WTC11 (cell line): ENCODE measurements around the gene PDPK1. TPM values are rescaled to one million over a fixed set of nuclear protein-coding genes. Genes with fewer than 3 reads are reported as not detected.
A peak's percentile ranks its signal among the peaks of the same experiment; 100 is the strongest.

Experiments
- CBFB ChIP-seq: sonication (generic); formaldehyde crosslinking; IDR thresholded peaks from 2 replicates; pipeline ENCODE4 v1.8.1; 2022; ENCODE audit warnings: mild to moderate bottlenecking, low read depth, missing genetic modification reagents
- ELF4 ChIP-seq: sonication (generic); formaldehyde crosslinking; IDR thresholded peaks from 2 replicates; pipeline ENCODE4 v1.8.1; 2022; ENCODE audit warnings: low read depth, mild to moderate bottlenecking, moderate library complexity, missing genetic modification reagents
- ETV6 ChIP-seq: sonication (generic); formaldehyde crosslinking; IDR thresholded peaks from 2 replicates; pipeline ENCODE4 v1.8.1; 2022; ENCODE audit warnings: mild to moderate bottlenecking, missing genetic modification reagents
- FOXK1 ChIP-seq: sonication (generic); formaldehyde crosslinking; IDR thresholded peaks from 2 replicates; pipeline ENCODE4 v1.8.0; 2022; ENCODE audit warnings: mild to moderate bottlenecking, moderate library complexity, missing genetic modification reagents
- FOXP1 ChIP-seq: sonication (generic); formaldehyde crosslinking; IDR thresholded peaks from 2 replicates; pipeline ENCODE4 v1.8.0; 2022; ENCODE audit warnings: missing genetic modification reagents, mild to moderate bottlenecking, moderate library complexity, borderline replicate concordance
- NFATC4 ChIP-seq: fragments of 250-450 bp; sonication (Bioruptor Pico); IDR thresholded peaks from 2 replicates; pipeline ENCODE4 v1.9.0; 2021; ENCODE audit warnings: mild to moderate bottlenecking
- NR3C1 ChIP-seq: sonication (generic); formaldehyde crosslinking; conservative IDR thresholded peaks from 2 replicates; pipeline ENCODE4 v1.8.1; 2023; ENCODE audit warnings: low read depth, mild to moderate bottlenecking, missing genetic modification reagents
- PRRX2 ChIP-seq: fragments of 250-450 bp; sonication (Bioruptor Pico); IDR thresholded peaks from 2 replicates; pipeline ENCODE4 v1.8.0; 2021; ENCODE audit warnings: mild to moderate bottlenecking
- ZBTB21 ChIP-seq: sonication (generic); formaldehyde crosslinking; IDR thresholded peaks from 2 replicates; pipeline ENCODE4 v1.8.1; 2023; ENCODE audit warnings: mild to moderate bottlenecking, missing genetic modification reagents, borderline replicate concordance
- ZNF232 ChIP-seq: sonication (generic); formaldehyde crosslinking; IDR thresholded peaks from 2 replicates; pipeline ENCODE4 v1.8.0; 2022; ENCODE audit warnings: mild to moderate bottlenecking, missing genetic modification reagents
- ZNF396 ChIP-seq: fragments of 250-450 bp; sonication (Bioruptor Pico); IDR thresholded peaks from 2 replicates; pipeline ENCODE4 v1.8.0; 2021; ENCODE audit warnings: mild to moderate bottlenecking, moderate library complexity, borderline replicate concordance
- ZNF416 ChIP-seq: fragments of 250-450 bp; sonication (Bioruptor Pico); IDR thresholded peaks from 2 replicates; pipeline ENCODE4 v1.9.0; 2021; ENCODE audit warnings: mild to moderate bottlenecking, inconsistent platforms
- total RNA-seq: library from RNA; stranded (reverse); gene quantifications from 3 replicates; pipeline ENCODE4 v1.2.3, GENCODE V29; 2021
- TF ChIP-seq, protein P1 (sequence below): fragments of 250-450 bp; sonication (Bioruptor Pico); IDR thresholded peaks from 2 replicates; pipeline ENCODE4 v2.1.2; 2022; ENCODE audit warnings: mild to moderate bottlenecking, moderate library complexity
- TF ChIP-seq, protein P2 (sequence below): sonication (generic); formaldehyde crosslinking; IDR thresholded peaks from 2 replicates; pipeline ENCODE4 v1.8.0; 2022; ENCODE audit warnings: mild to moderate bottlenecking, missing genetic modification reagents
- TF ChIP-seq, protein P3 (sequence below): sonication (generic); formaldehyde crosslinking; IDR thresholded peaks from 2 replicates; pipeline ENCODE4 v1.8.1; 2022; ENCODE audit warnings: low read depth, mild to moderate bottlenecking, moderate library complexity, missing genetic modification reagents, borderline replicate concordance
- TF ChIP-seq, protein P4 (sequence below): fragments of 250-450 bp; sonication (Bioruptor Pico); conservative IDR thresholded peaks from 2 replicates; pipeline ENCODE4 v1.9.0; 2021; ENCODE audit warnings: mild to moderate bottlenecking
- TF ChIP-seq, protein P5 (sequence below): sonication (generic); formaldehyde crosslinking; IDR thresholded peaks from 2 replicates; pipeline ENCODE4 v1.8.0; 2022; ENCODE audit warnings: mild to moderate bottlenecking, missing genetic modification reagents
- TF ChIP-seq, protein P6 (sequence below): sonication (generic); formaldehyde crosslinking; IDR thresholded peaks from 2 replicates; pipeline ENCODE4 v1.8.1; 2023; ENCODE audit warnings: mild to moderate bottlenecking, missing genetic modification reagents
- TF ChIP-seq, protein P7 (sequence below): fragments of 250-450 bp; sonication (Bioruptor Pico); IDR thresholded peaks from 2 replicates; pipeline ENCODE4 v1.8.0; 2021; ENCODE audit warnings: mild to moderate bottlenecking

PDPK1 gene
- total RNA-seq, 1 experiment from 2014 or later: 31.4 TPM

DNA sequence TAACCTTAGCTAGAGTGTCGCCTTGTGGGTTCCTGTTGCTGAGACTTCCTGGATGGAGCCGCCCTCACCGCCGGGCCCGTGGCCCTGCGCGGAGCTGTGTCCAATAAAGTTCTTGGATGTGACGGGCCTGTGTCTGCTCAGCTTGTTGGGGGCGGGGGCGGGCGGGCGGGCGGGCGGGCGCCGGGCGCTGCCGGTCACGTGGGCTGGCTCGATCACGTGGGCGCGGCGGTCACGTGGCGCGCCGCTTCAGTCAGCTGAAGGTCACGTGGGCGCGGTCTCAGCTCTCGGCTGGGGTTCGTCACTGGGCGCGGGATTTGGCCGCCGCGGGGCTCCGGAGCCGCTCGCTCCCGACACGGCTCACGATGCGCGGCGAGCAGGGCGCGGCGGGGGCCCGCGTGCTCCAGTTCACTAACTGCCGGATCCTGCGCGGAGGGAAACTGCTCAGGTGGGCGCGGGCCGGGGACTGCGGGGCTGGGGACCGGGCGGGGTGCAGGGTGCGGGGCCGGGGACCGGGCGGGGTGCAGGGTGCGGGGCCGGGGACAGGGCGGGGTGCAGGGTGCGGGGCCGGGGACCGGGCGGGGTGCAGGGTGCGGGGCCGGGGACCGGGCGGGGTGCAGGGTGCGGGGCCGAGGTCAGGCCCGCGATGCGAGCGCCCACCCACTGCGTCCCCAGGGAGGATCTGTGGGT, 17.6 kb upstream of the PDPK1 start, which contains the start of gene AMDHD2 (continued):
- TF ChIP-seq, protein P1, sequence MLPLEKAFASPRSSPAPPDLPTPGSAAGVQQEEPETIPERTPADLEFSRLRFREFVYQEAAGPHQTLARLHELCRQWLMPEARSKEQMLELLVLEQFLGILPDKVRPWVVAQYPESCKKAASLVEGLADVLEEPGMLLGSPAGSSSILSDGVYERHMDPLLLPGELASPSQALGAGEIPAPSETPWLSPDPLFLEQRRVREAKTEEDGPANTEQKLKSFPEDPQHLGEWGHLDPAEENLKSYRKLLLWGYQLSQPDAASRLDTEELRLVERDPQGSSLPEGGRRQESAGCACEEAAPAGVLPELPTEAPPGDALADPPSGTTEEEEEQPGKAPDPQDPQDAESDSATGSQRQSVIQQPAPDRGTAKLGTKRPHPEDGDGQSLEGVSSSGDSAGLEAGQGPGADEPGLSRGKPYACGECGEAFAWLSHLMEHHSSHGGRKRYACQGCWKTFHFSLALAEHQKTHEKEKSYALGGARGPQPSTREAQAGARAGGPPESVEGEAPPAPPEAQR (CRISPR knock-in tag): no peak
- no peak for TF ChIP-seq ZNF232 (CRISPR knock-in tag)
- TF ChIP-seq ELF4 (CRISPR knock-in tag): no peak
- TF ChIP-seq, protein P2, sequence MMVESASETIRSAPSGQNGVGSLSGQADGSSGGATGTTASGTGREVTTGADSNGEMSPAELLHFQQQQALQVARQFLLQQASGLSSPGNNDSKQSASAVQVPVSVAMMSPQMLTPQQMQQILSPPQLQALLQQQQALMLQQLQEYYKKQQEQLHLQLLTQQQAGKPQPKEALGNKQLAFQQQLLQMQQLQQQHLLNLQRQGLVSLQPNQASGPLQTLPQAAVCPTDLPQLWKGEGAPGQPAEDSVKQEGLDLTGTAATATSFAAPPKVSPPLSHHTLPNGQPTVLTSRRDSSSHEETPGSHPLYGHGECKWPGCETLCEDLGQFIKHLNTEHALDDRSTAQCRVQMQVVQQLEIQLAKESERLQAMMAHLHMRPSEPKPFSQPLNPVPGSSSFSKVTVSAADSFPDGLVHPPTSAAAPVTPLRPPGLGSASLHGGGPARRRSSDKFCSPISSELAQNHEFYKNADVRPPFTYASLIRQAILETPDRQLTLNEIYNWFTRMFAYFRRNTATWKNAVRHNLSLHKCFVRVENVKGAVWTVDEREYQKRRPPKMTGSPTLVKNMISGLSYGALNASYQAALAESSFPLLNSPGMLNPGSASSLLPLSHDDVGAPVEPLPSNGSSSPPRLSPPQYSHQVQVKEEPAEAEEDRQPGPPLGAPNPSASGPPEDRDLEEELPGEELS (CRISPR knock-in tag): peak; percentile 65; the same call in 1 of the 2 replicates
- TF ChIP-seq NFATC4 (CRISPR knock-in tag): peak; percentile 82; the same call in 1 of the 2 replicates
- peak; percentile 68; the same call in 1 of the 2 replicates for TF ChIP-seq PRRX2 (CRISPR knock-in tag)
- TF ChIP-seq ZNF416: peak; percentile 95
- TF ChIP-seq NR3C1 (CRISPR knock-in tag): 0 out of 2 replicates have a peak, but pooled peaks have one; percentile 43
- TF ChIP-seq, protein P3, sequence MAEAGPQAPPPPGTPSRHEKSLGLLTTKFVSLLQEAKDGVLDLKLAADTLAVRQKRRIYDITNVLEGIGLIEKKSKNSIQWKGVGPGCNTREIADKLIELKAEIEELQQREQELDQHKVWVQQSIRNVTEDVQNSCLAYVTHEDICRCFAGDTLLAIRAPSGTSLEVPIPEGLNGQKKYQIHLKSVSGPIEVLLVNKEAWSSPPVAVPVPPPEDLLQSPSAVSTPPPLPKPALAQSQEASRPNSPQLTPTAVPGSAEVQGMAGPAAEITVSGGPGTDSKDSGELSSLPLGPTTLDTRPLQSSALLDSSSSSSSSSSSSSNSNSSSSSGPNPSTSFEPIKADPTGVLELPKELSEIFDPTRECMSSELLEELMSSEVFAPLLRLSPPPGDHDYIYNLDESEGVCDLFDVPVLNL (CRISPR knock-in tag): peak; percentile 55; the same call in 1 of the 2 replicates
- peak; percentile 55; the same call in 1 of the 2 replicates for TF ChIP-seq ETV6 (CRISPR knock-in tag)
- TF ChIP-seq, protein P4, sequence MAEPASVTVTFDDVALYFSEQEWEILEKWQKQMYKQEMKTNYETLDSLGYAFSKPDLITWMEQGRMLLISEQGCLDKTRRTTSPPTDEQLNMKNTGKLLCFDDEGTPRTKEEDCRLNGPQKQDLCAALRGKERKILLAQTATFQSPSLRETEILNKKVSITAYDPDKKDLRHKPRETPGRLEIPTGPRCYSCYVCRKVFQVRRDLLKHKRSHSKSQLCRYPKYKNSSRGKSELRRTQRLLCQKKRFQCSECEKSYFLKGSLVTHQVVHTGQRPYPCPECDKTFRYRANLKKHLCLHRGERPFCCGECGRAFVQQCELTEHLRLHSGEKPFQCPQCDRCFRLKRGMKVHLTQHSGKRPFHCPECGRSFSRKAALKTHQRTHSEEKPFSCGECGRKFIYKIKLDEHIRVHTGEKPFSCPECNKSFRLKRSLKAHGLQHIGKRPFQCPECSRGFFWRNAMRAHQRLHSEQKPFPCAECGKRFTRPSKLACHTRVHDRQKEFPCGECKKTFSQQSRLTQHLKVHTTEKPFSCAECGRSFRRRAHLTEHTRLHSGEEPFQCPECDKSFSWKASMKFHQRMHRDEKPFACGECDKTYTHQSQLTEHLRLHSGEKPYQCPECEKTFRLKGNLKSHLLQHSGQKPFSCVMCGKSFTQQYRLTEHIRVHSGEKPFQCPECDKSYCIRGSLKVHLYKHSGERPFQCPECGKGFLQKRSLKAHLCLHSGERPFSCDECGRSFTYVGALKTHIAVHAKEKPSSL (CRISPR knock-in tag): 0 out of 2 replicates have a peak, but pooled peaks have one; percentile 33
- TF ChIP-seq ZBTB21 (CRISPR knock-in tag): peak; percentile 52; the same call in 1 of the 2 replicates
- TF ChIP-seq ZNF396 (CRISPR knock-in tag): no peak
- TF ChIP-seq FOXK1 (CRISPR knock-in tag): peak; percentile 93
- TF ChIP-seq, protein P5, sequence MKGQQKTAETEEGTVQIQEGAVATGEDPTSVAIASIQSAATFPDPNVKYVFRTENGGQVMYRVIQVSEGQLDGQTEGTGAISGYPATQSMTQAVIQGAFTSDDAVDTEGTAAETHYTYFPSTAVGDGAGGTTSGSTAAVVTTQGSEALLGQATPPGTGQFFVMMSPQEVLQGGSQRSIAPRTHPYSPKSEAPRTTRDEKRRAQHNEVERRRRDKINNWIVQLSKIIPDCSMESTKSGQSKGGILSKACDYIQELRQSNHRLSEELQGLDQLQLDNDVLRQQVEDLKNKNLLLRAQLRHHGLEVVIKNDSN (CRISPR knock-in tag): peak; percentile 98
- TF ChIP-seq, protein P6, sequence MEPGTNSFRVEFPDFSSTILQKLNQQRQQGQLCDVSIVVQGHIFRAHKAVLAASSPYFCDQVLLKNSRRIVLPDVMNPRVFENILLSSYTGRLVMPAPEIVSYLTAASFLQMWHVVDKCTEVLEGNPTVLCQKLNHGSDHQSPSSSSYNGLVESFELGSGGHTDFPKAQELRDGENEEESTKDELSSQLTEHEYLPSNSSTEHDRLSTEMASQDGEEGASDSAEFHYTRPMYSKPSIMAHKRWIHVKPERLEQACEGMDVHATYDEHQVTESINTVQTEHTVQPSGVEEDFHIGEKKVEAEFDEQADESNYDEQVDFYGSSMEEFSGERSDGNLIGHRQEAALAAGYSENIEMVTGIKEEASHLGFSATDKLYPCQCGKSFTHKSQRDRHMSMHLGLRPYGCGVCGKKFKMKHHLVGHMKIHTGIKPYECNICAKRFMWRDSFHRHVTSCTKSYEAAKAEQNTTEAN (CRISPR knock-in tag): 0 out of 2 replicates have a peak, but pooled peaks have one; percentile 40
- TF ChIP-seq CBFB (CRISPR knock-in tag): peak; percentile 83; the same call in 1 of the 2 replicates
- peak; percentile 54; the same call in 1 of the 2 replicates for TF ChIP-seq FOXP1 (CRISPR knock-in tag)
- TF ChIP-seq, protein P7, sequence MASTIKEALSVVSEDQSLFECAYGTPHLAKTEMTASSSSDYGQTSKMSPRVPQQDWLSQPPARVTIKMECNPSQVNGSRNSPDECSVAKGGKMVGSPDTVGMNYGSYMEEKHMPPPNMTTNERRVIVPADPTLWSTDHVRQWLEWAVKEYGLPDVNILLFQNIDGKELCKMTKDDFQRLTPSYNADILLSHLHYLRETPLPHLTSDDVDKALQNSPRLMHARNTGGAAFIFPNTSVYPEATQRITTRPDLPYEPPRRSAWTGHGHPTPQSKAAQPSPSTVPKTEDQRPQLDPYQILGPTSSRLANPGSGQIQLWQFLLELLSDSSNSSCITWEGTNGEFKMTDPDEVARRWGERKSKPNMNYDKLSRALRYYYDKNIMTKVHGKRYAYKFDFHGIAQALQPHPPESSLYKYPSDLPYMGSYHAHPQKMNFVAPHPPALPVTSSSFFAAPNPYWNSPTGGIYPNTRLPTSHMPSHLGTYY: peak; percentile 75; the same call in 1 of the 2 replicates
